ENCODE measurements around the gene SEBOX.

Gene SEBOX

DNA sequence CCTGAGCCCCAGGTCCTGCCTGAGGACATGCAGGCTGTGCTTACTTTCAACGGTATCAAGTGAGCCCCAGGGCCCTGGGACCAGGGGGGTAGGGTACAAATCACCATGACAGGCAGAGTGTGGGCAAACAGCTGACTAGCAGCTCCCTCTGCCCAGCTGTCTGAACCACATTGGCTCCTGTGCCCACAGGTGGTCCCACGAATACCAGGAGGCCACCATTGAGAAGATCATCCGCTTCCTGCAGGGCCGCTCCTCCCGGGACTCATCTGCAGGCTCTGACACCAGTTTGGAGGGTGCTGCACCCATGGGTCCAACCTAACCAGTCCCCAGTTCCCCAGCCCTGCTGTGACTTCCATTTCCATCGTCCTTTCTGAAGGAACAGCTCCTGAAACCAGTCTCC is 31.0 kb upstream of the SEBOX start:
- no peak overlapping the region for H3K4me3 ChIP-seq (ENCODE audit: severe bottlenecking)
- ATAC-seq (ENCODE audit: low read depth) (no peak), DNase-seq (ENCODE audit: low spot score) (no peak)
- no peaks in the 10 kb centered on the region for H3K27me3 ChIP-seq (ENCODE audit: insufficient read depth, poor library complexity, severe bottlenecking)
- TF ChIP-seq, protein P1, sequence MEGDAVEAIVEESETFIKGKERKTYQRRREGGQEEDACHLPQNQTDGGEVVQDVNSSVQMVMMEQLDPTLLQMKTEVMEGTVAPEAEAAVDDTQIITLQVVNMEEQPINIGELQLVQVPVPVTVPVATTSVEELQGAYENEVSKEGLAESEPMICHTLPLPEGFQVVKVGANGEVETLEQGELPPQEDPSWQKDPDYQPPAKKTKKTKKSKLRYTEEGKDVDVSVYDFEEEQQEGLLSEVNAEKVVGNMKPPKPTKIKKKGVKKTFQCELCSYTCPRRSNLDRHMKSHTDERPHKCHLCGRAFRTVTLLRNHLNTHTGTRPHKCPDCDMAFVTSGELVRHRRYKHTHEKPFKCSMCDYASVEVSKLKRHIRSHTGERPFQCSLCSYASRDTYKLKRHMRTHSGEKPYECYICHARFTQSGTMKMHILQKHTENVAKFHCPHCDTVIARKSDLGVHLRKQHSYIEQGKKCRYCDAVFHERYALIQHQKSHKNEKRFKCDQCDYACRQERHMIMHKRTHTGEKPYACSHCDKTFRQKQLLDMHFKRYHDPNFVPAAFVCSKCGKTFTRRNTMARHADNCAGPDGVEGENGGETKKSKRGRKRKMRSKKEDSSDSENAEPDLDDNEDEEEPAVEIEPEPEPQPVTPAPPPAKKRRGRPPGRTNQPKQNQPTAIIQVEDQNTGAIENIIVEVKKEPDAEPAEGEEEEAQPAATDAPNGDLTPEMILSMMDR (IDR thresholded peaks at IDR 0.05; ENCODE audit: poor library complexity, severe bottlenecking): no peak
- no peak overlapping the region for H3K27ac ChIP-seq (ENCODE audit: poor library complexity, severe bottlenecking)
- H3K36me3 ChIP-seq (ENCODE audit: low read depth): peaks cover 23% of the 10 kb centered on the region
- no peaks in the 10 kb centered on the region for H3K9me3 ChIP-seq (ENCODE audit: severe bottlenecking)
- H3K4me1 ChIP-seq (ENCODE audit: insufficient read depth, poor library complexity, severe bottlenecking): peaks cover 5% of the 10 kb centered on the region

GRCh38 chr17:28395426-28395825 is 30.4 kb upstream of the SEBOX start:
- Histone ChIP-seq H3K27ac (ENCODE audit: poor library complexity, severe bottlenecking) (peak overlapping the region; percentile 9), H3K36me3 (ENCODE audit: low read depth) (peaks cover 17% of the 10 kb centered on the region), H3K9me3 (ENCODE audit: severe bottlenecking) (no peaks in the 10 kb centered on the region), H3K4me1 (ENCODE audit: insufficient read depth, poor library complexity, severe bottlenecking) (peaks cover 5% of the 10 kb centered on the region), H3K27me3 (ENCODE audit: insufficient read depth, poor library complexity, severe bottlenecking) (no peaks in the 10 kb centered on the region), H3K4me3 (ENCODE audit: severe bottlenecking) (no peak overlapping the region)
- no peak for DNase-seq (ENCODE audit: low spot score)
- TF ChIP-seq, protein P1 (IDR thresholded peaks at IDR 0.05; ENCODE audit: poor library complexity, severe bottlenecking): no peak
- no peak for ATAC-seq (ENCODE audit: low read depth)

DNA sequence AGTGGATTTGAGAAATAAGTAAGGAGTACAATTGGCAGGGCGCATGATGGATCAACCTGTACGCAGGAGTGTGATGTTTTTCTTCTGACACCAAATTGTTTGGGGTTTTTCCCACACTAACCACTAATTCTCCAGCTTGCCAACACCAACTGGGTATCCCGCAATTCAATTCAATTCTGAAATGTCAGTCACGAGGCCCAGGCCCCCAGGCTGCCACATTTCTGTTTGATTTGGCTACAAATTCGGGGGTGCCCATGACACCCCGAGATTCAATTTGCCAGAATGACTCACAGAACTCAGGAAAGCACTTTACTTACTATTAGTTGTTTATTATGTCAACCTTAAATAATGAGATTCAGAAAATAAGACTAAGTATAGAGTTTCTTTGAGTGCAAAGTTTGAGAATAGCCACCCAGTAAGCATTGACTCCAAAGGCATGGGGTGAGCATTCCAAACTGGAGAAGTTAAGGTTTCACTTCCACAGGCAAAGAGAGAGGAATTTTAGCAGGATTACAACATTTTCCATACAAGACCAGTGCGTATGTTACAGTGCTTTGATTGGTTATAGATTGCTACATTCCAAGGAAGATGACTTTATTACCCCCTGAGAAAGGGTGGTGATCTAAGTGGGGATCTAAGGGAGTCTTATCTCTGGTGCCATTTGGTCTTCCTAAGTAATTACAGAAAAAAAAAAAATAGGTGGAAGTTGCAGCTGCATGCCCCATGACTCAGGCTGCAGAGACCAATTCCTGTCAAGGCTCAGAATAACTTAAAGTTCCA is 29.5 kb upstream of the SEBOX start:
- ATAC-seq (ENCODE audit: low read depth): peak; percentile 7; the same call in 1 of the 3 replicates
- no peaks in the 10 kb centered on the region for H3K9me3 ChIP-seq (ENCODE audit: severe bottlenecking)
- DNase-seq (ENCODE audit: low spot score): no peak
- H3K4me1 ChIP-seq (ENCODE audit: insufficient read depth, poor library complexity, severe bottlenecking): peaks cover 5% of the 10 kb centered on the region
- no peaks in the 10 kb centered on the region for H3K27me3 ChIP-seq (ENCODE audit: insufficient read depth, poor library complexity, severe bottlenecking)
- TF ChIP-seq, protein P1 (IDR thresholded peaks at IDR 0.05; ENCODE audit: poor library complexity, severe bottlenecking): no peak
- H3K36me3 ChIP-seq (ENCODE audit: low read depth): peaks cover 17% of the 10 kb centered on the region; the same call in 1 of the 2 replicates
- no peak overlapping the region for H3K4me3 ChIP-seq (ENCODE audit: severe bottlenecking)
- peak overlapping the region; percentile 9 for H3K27ac ChIP-seq (ENCODE audit: poor library complexity, severe bottlenecking)

DNA sequence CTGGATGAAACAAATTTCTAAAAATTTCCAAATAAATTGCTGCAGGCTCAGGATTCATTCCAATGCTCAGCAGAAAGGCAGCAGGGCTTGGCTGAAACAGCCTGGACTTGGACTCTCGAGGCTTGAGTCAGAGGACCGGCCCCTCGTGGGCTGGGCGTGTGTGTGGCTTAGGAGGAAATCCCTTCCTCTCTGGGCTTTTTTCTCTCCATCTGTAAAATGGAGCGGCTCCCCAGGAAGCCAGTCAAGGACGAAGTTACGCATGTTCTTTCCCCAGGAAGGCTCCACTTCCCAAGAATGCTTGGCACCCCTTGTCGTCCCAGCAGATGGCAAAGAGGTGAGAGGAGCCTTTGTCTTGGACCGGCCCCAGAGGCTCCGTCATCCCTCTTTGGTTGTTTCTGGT is 27.5 kb upstream of the SEBOX start:
- TF ChIP-seq, protein P1 (IDR thresholded peaks at IDR 0.05; ENCODE audit: poor library complexity, severe bottlenecking): no peak
- Histone ChIP-seq H3K4me1 (ENCODE audit: insufficient read depth, poor library complexity, severe bottlenecking) (peaks cover 5% of the 10 kb centered on the region), H3K36me3 (ENCODE audit: low read depth) (0 out of 2 replicates have a peak, but pooled peaks cover 6% of the 10 kb centered on the region), H3K27ac (ENCODE audit: poor library complexity, severe bottlenecking) (no peak overlapping the region), H3K4me3 (ENCODE audit: severe bottlenecking) (no peak overlapping the region), H3K27me3 (ENCODE audit: insufficient read depth, poor library complexity, severe bottlenecking) (no peaks in the 10 kb centered on the region), H3K9me3 (ENCODE audit: severe bottlenecking) (no peaks in the 10 kb centered on the region)
- no peak for DNase-seq (ENCODE audit: low spot score)
- no peak for ATAC-seq (ENCODE audit: low read depth)

GRCh38 chr17:28391401-28391800 is 26.4 kb upstream of the SEBOX start:
- H3K4me3 ChIP-seq (ENCODE audit: severe bottlenecking): no peak overlapping the region
- ATAC-seq (ENCODE audit: low read depth) (no peak), DNase-seq (ENCODE audit: low spot score) (peak; percentile 19)
- TF ChIP-seq, protein P1 (IDR thresholded peaks at IDR 0.05; ENCODE audit: poor library complexity, severe bottlenecking): no peak
- H3K27ac ChIP-seq (ENCODE audit: poor library complexity, severe bottlenecking): no peak overlapping the region
- no peaks in the 10 kb centered on the region for H3K9me3 ChIP-seq (ENCODE audit: severe bottlenecking)
- peaks cover 5% of the 10 kb centered on the region for H3K4me1 ChIP-seq (ENCODE audit: insufficient read depth, poor library complexity, severe bottlenecking)
- no peaks in the 10 kb centered on the region for H3K27me3 ChIP-seq (ENCODE audit: insufficient read depth, poor library complexity, severe bottlenecking)
- 0 out of 2 replicates have a peak, but pooled peaks cover 6% of the 10 kb centered on the region for H3K36me3 ChIP-seq (ENCODE audit: low read depth)
